GM10266 (cell line): ENCODE results near the gene PNMA8B.

Experiments used
- DNase-seq: peaks from one replicate; pipeline ENCODE4 v3.0.0; 2012; ENCODE audit errors: extremely low spot score
- TF ChIP-seq, protein P1 (sequence below): IDR thresholded peaks from 2 replicates; pipeline ENCODE4 v1.5.1; 2012; ENCODE audit warnings: mild to moderate bottlenecking, low read depth; ENCODE audit not compliant: control insufficient read depth, insufficient read depth; ENCODE audit errors: missing control alignments

PNMA8B gene

DNA sequence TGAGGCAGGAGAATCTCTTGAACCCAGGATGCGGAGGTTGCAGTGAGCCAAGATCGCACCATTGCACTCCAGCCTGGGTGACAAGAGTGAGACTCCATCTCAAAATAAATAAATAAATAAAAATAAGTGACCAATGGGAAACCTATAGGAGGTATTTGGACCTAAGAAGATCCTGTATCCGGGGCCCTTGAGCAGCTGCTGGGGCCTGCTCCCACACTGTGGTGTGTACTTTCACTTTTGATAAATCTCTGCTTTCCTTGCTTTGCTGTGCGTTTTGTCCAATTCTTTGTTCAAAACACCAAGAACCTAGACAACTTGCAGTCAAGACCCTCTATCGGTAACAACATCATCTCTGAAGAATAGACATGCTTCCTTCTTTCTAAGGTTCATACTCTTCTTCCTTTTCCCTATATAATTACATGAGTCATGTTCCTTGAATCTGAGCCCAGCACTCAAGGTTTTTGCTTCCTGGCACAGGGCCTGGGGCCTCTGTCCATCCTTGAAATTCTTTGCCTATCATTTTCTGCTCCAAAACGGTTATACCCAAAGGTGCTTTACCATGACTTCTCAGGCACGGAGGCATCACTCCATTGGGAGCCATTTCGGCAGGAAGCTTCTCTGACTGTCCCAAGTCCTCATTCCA is 52.7 kb downstream of the PNMA8B start:
- TF ChIP-seq, protein P1, sequence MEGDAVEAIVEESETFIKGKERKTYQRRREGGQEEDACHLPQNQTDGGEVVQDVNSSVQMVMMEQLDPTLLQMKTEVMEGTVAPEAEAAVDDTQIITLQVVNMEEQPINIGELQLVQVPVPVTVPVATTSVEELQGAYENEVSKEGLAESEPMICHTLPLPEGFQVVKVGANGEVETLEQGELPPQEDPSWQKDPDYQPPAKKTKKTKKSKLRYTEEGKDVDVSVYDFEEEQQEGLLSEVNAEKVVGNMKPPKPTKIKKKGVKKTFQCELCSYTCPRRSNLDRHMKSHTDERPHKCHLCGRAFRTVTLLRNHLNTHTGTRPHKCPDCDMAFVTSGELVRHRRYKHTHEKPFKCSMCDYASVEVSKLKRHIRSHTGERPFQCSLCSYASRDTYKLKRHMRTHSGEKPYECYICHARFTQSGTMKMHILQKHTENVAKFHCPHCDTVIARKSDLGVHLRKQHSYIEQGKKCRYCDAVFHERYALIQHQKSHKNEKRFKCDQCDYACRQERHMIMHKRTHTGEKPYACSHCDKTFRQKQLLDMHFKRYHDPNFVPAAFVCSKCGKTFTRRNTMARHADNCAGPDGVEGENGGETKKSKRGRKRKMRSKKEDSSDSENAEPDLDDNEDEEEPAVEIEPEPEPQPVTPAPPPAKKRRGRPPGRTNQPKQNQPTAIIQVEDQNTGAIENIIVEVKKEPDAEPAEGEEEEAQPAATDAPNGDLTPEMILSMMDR: no peak
- no peak for DNase-seq

GRCh38 chr19:46441866-46442265 is 53.8 kb downstream of the PNMA8B start:
- TF ChIP-seq, protein P1: no peak
- DNase-seq: no peak
